ENCODE measurements around the gene RNF14. TPM values are rescaled to one million over a fixed set of nuclear protein-coding genes. Genes with fewer than 3 reads are reported as not detected.

The RNF14 gene
- total RNA-seq, 1 donor: 80.3 TPM

DNA sequence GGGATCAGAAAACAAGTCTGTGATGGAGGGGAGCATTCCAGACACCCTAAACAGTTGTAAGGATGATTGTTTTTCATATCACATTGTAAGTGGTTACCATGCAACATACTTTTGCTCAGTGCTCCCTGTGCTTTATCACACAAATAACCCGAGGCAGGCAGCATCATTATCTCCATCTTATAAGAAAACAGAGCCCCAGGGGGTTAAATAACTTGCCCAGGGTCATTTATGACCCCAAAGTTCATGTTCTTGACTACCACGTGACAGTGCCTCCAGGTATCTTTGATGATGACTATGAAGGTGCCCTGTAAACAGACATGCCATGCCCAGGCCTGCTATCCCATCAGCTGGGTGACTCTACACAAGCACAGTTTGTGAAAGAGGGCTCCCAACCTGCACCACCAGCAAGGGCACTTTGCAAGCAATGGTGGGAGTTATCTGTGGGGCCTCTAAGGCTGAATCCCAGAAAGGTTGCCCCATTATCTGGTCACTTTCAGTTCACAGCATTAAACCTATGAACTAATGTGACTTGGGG lies 34.4 kb downstream of the RNF14 start:
- no peak for TF ChIP-seq CTCF (IDR thresholded peaks at IDR 0.05; ENCODE audit: insufficient read depth, low read length)
- no peak overlapping the region for H3K4me3 ChIP-seq (ENCODE audit: low read depth, low read length)
- no peak for DNase-seq (ENCODE audit: low read depth)

DNA sequence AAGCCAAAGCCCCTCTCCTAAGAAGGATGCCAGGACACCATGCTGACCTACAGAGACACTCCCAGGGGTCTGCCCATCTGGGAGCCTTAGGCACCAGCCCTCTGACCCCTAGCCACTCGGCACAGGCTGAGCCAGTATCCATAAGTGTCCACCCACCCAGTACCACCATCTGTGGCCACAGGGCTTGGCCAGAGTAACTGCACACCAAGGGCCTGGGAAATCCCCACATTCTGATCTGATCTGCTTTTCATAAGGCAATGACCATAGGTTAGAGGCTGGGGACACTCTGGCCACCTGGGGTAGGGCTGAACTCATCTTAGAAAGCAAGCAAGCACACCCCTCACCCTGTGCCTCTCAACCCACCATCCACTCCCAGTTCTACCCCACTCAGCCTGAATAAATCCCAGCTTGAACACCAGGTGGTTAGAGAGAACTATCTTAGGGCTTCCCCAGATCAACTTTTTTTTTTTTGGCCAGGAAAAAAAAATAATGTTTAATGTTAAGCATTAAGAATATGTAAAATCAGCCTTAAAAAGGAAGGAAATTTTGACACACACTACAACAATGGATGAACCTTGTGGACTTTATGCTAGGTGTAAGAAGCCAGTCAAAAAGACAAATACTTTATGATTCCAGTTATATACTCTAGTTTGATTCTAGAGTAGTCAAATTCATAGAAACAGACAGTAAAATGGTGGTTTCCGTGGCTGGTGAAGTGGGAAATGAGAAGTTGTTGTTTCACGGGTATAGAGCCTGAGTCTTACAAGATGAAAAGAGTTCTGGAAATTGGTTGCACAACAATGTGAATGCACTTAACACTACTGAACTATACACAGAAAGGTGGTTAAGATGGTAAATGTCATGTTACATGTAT lies 37.7 kb downstream of the RNF14 start:
- no peak for DNase-seq (ENCODE audit: low read depth)
- TF ChIP-seq CTCF (IDR thresholded peaks at IDR 0.05; ENCODE audit: insufficient read depth, low read length): no peak
- no peak overlapping the region for H3K4me3 ChIP-seq (ENCODE audit: low read depth, low read length)

DNA sequence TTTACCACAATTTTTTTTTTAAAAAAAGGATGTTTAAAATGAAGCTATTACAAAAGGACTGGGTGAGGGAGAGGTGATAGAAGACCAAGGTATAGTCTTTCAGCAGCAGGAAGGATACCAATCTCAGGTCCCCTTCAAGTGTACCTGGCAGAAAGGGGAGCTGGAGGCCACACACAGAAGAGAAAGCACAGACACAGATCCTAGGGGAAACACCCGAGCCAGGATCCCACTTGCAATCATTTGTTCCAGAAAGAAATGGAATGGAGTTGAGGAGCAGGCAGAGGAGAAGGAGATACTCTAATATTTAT lies 38.3 kb downstream of the RNF14 start:
- TF ChIP-seq CTCF (IDR thresholded peaks at IDR 0.05; ENCODE audit: insufficient read depth, low read length): no peak
- DNase-seq (ENCODE audit: low read depth): no peak
- no peak overlapping the region for H3K4me3 ChIP-seq (ENCODE audit: low read depth, low read length)

GRCh38 chr5:142008813-142009212 lies 39.9 kb downstream of the RNF14 start:
- no peak for TF ChIP-seq CTCF (IDR thresholded peaks at IDR 0.05; ENCODE audit: insufficient read depth, low read length)
- H3K4me3 ChIP-seq (ENCODE audit: low read depth, low read length): no peak overlapping the region
- DNase-seq (ENCODE audit: low read depth): no peak

GRCh38 chr5:142009886-142010285 lies 41.0 kb downstream of the RNF14 start:
- no peak for DNase-seq (ENCODE audit: low read depth)
- TF ChIP-seq CTCF (IDR thresholded peaks at IDR 0.05; ENCODE audit: insufficient read depth, low read length): no peak

DNA sequence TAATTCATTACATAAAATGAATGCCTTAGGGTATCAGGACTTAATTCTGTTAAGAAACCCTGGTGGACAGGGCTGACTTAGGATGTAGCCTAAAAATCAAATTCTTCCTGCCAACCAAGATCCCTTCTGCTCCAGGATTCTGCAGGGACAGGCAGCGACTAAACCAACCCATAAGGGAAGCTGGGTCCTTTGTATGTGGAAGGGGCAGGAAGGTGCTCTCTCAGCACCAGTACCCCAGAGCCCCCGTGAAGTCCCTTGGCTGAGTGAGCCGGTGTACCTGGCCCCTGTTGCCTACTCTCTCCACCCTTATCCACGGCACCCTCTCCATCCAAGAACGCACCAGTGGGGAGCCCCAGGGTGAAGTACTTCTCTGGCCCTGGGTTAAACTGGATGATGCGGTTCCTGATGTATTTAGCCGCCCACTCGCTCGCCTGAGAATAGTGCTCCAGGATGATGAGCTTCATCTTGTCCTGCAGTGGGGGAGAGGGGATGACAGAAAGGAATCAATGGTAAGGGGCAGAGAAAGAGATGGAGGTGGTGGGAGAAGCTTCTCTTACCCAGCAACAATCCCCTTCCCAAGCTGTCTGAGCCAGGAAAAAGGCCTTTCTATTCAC lies 42.8 kb downstream of the RNF14 start:
- H3K4me3 ChIP-seq (ENCODE audit: low read depth, low read length): peak overlapping the region; percentile 81
- DNase-seq (ENCODE audit: low read depth): no peak
- TF ChIP-seq CTCF (IDR thresholded peaks at IDR 0.05; ENCODE audit: insufficient read depth, low read length): no peak

More at GRCh38 chr5:142009886-142010285, 41.0 kb downstream of the RNF14 start:
- no peak overlapping the region for H3K4me3 ChIP-seq (ENCODE audit: low read depth, low read length)

All from fibroblast of the aortic adventitia (primary cell).